ENCODE results near the gene SPON2.

DNA sequence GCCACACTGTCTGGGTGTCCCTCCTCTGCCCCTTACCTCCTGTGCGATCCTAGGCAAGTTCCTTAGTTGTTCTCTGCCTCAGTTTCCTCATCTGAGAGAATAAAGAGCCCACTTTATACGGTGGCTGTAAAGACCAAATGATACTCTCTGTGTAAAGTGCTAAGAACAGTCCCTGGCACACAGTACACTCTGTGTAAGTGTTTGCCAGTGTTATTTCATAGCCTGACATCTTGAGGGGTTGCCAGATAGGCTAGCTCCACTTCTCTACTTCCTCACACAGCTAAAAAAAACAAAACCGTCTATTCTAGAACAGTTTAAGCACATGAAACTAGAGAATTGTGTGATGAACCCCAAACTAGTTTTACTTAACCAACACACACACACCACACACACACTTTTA is 17.1 kb downstream of the SPON2 start:
- TF ChIP-seq ZNF274 (IDR thresholded peaks at IDR 0.05; ENCODE audit: low read depth, low read length) = no peak
- no peak for TF ChIP-seq YY1 (IDR thresholded peaks at IDR 0.05; ENCODE audit: insufficient read depth, insufficient read length)
- no peak for TF ChIP-seq SUZ12 (IDR thresholded peaks at IDR 0.05; ENCODE audit: extremely low read depth, insufficient read depth, insufficient read length)
